GM12801 (cell line): ENCODE results near the gene NUDT16L1.

ENCODE experiments used
- CTCF ChIP-seq: IDR thresholded peaks from one replicate; pipeline ENCODE4 v1.5.1; 2011; ENCODE audit warnings: control low read depth; ENCODE audit not compliant: insufficient read length; ENCODE audit errors: extremely low read depth

Gene NUDT16L1

DNA sequence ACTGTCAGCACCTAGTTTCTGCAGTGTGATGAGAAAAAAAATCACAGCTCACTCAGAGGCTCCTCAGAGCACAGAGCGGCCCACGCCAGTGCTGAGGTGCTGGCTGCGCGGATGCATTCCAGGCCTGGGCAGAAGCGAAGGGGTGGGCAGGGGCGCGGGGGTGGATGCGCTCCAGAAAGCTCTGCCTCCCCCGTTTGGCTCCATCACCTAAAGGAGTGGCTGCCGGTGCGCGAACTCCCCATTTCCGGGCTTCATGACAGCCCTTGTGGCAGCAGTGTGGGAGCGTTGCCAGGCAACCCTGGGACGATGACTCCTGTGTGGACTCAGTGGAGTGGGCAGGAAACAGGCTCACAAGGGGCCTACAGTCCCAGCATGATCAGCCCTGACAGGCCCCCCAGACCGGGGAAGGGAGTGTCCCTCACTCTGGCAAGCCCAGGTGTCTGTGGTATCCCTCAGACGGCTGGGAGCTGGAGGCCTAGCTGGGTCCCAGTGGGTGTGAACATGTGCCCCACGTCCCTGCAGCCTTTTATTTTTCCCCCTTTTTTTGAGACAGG lies 32.8 kb upstream of the NUDT16L1 start:
- TF ChIP-seq CTCF, result no peak

DNA sequence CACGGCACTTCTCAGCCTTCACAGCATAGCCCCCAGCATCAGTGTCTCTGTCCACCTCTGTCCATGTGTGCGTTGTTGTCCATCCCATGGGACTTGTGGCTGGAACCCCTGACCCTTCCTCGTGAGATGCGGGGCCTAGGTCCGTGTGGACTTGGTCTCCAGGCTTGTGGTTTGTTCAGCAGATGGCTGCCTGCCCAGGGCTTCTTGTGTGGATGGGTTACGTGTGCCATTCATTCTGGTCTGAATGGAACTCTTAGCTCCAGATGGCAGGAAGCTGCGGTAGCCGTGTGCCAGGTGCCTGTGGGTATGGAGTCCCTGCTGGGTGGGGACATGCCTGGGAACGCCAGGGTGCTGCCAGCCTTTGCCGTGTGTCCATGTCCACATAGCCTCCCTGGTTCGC lies 31.7 kb upstream of the NUDT16L1 start:
- TF ChIP-seq CTCF, result no peak

DNA sequence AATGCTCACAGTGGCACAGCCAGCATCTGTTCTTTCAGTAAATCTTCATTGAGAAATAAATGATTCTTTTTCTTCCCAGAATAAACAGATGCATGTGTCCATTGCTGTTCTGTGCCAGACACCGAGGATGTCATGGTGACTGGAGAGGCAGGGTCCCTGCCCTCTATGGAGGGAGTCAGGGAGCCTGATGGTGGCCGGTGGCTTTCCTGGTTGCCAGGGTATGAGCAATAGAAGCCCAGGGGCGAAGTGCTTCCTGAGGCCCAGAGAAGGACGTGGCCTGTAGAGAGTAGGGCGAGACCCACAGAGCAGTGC lies 29.9 kb upstream of the NUDT16L1 start:
- TF ChIP-seq CTCF, result no peak

DNA sequence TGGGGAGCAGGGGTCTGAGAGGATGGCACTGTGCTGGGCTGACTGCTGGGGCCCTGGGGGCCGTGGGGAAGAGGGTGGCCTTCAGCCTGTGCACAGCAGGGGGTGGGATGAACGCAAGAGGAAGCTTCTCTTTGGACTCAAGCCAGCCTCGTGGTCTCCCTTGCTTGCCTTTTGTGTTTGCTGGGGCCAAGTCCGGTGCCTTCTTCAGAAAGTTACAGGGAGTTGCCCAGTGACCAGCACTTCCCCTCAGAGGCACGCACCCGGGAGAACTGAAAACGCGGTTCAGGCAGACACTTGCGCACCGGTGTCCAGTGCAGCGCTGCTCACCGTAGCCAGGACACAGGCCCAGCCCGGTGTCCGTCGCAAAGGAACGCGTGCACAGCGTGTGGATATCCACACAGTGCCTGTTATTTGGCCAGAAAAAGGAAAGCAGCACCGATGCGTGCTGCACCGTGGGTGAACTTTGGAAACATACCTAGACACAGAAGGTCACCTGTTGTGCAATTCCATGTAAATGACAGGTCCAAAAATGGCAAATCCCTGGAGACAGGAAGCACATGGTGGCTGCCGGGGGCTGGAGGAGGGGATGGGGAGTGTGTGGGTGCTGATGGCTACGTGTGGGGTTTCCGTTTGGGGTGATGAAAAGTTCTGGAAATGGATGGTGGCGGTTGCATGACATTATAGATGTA lies 29.4 kb upstream of the NUDT16L1 start:
- no peak for TF ChIP-seq CTCF

- TF ChIP-seq CTCF, result no peak
Observed at GRCh38 chr16:4664538-4665418, 28.6 kb upstream of the NUDT16L1 start.

- no peak for TF ChIP-seq CTCF
Observed at GRCh38 chr16:4666537-4667202, 26.7 kb upstream of the NUDT16L1 start.
